Stimulated activated CD4-positive, alpha-beta T cell treated with anti-CD3 and anti-CD28 coated beads, Interleukin-1b, Interleukin-23, amount 100 ng/mL, for 4 hours (primary cell): ENCODE measurements around the gene LAMB4.

ENCODE experiments used
- DNase-seq, 2 donors: peaks; one replicate each; pipeline ENCODE4 v3.0.0-alpha.2; 2020; ENCODE audit warnings: low read depth in 2 of 2

LAMB4 gene

GRCh38 chr7:107998660-107999480 lies 131.3 kb downstream of the LAMB4 start:
- no peak for DNase-seq

GRCh38 chr7:107998150-107998549 lies 132.0 kb downstream of the LAMB4 start:
- no peak for DNase-seq

- DNase-seq: no peak
Observed at GRCh38 chr7:107996072-107996882, 133.9 kb downstream of the LAMB4 start.

- no peak for DNase-seq
Observed at GRCh38 chr7:107995184-107996071, 134.7 kb downstream of the LAMB4 start.

- no peak for DNase-seq
Observed at GRCh38 chr7:107994421-107995030, 135.6 kb downstream of the LAMB4 start.

GRCh38 chr7:107993891-107994291 lies 136.3 kb downstream of the LAMB4 start:
- no peak for DNase-seq

GRCh38 chr7:107989618-107990373 lies 140.4 kb downstream of the LAMB4 start:
- DNase-seq: no peak

GRCh38 chr7:107982918-107983389 lies 147.2 kb downstream of the LAMB4 start:
- DNase-seq: no peak

GRCh38 chr7:107982042-107982840 lies 147.9 kb downstream of the LAMB4 start:
- no peak for DNase-seq

- no peak for DNase-seq
Observed at GRCh38 chr7:107981466-107981865, 148.7 kb downstream of the LAMB4 start.

- DNase-seq: no peak
Observed at GRCh38 chr7:107980671-107981190, 149.4 kb downstream of the LAMB4 start.

- no peak for DNase-seq
Observed at GRCh38 chr7:107980171-107980570, 150.0 kb downstream of the LAMB4 start.

GRCh38 chr7:107978815-107979408 lies 151.2 kb downstream of the LAMB4 start:
- no peak for DNase-seq

- DNase-seq: no peak
Observed at GRCh38 chr7:107977048-107977447, 153.1 kb downstream of the LAMB4 start.

- DNase-seq: no peak
Observed at GRCh38 chr7:107976620-107977019, 153.5 kb downstream of the LAMB4 start.

GRCh38 chr7:107975394-107976013 lies 154.7 kb downstream of the LAMB4 start:
- DNase-seq: no peak

- no peak for DNase-seq
Observed at GRCh38 chr7:107973861-107974260, 156.3 kb downstream of the LAMB4 start.
